ENCODE measurements around the gene SWT1. TPM values are rescaled to one million over a fixed set of nuclear protein-coding genes. Genes with fewer than 3 reads are reported as not detected.
A peak's percentile ranks its signal among the peaks of the same experiment; 100 is the strongest.

SWT1 gene
- total RNA-seq, 1 donor from 2014 or later = 11.5 TPM

DNA sequence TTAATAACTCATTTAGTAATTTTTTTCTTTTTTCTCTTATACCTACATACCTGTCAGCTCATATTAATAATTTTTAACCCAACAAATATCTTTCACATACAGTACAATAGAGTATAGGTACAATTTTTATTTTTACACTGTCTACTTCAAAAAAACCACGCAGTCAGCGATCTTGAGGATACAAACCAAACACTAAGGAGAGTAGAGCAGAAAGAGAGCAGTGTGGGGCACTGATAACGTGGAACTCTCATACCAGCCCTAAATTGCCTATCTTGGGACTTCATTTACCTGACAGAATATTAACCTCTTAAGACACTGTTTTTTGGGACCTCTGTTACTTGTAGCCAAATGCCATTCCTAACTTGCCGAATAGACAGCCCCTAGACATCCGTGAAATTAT, 5.8 kb upstream of the SWT1 start:
- TF ChIP-seq, protein P1, sequence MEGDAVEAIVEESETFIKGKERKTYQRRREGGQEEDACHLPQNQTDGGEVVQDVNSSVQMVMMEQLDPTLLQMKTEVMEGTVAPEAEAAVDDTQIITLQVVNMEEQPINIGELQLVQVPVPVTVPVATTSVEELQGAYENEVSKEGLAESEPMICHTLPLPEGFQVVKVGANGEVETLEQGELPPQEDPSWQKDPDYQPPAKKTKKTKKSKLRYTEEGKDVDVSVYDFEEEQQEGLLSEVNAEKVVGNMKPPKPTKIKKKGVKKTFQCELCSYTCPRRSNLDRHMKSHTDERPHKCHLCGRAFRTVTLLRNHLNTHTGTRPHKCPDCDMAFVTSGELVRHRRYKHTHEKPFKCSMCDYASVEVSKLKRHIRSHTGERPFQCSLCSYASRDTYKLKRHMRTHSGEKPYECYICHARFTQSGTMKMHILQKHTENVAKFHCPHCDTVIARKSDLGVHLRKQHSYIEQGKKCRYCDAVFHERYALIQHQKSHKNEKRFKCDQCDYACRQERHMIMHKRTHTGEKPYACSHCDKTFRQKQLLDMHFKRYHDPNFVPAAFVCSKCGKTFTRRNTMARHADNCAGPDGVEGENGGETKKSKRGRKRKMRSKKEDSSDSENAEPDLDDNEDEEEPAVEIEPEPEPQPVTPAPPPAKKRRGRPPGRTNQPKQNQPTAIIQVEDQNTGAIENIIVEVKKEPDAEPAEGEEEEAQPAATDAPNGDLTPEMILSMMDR (IDR thresholded peaks at IDR 0.05; ENCODE audit: unreplicated experiment) = no peak
- peaks cover 9% of the 10 kb centered on the region for H3K36me3 Mint-ChIP-seq (ENCODE audit: low read depth, unreplicated experiment)
- DNase-seq (ENCODE audit: low spot score) = no peak
- H3K27ac Mint-ChIP-seq (ENCODE audit: unreplicated experiment) = no peak overlapping the region
- H3K4me3 Mint-ChIP-seq (ENCODE audit: unreplicated experiment) = no peak overlapping the region
- H3K27me3 Mint-ChIP-seq (ENCODE audit: unreplicated experiment) = peaks cover 7% of the 10 kb centered on the region
- no peaks in the 10 kb centered on the region for H3K9me3 Mint-ChIP-seq (ENCODE audit: unreplicated experiment)
- H3K4me1 Mint-ChIP-seq (ENCODE audit: unreplicated experiment) = peaks cover 11% of the 10 kb centered on the region

DNA sequence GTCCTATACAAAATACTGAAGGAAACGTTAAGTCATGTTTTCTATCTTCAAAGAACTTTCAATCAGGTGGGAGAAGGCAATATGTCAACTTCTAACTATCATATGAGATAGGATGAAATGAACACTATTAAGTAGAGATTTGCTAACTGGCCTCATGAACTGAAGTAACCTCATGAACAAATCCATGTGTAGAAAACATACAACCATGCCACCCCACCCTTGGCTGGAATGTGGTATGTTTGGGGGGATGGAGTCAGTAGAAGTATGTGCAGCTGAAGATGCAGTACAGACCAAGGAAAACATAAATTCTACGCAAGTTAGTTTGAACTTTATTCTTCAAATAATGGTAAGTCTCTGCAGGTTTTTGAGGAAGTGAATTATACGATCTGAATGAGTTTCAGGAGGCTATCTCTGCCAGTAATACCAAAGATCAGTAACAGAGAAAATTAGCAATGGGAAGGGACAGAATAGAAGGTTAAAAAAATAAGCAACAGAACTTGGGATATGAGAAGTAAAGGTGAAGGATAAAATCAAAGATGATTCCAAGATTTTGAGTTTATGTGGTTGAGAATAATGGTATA, 4.7 kb upstream of the SWT1 start:
- Mint-ChIP-seq H3K4me1 (ENCODE audit: unreplicated experiment) (peaks cover 11% of the 10 kb centered on the region), H3K27me3 (ENCODE audit: unreplicated experiment) (peaks cover 7% of the 10 kb centered on the region), H3K27ac (ENCODE audit: unreplicated experiment) (no peak overlapping the region), H3K36me3 (ENCODE audit: low read depth, unreplicated experiment) (peaks cover 9% of the 10 kb centered on the region), H3K4me3 (ENCODE audit: unreplicated experiment) (no peak overlapping the region), H3K9me3 (ENCODE audit: unreplicated experiment) (no peaks in the 10 kb centered on the region)
- TF ChIP-seq, protein P1 (IDR thresholded peaks at IDR 0.05; ENCODE audit: unreplicated experiment) = no peak
- DNase-seq (ENCODE audit: low spot score) = no peak

DNA sequence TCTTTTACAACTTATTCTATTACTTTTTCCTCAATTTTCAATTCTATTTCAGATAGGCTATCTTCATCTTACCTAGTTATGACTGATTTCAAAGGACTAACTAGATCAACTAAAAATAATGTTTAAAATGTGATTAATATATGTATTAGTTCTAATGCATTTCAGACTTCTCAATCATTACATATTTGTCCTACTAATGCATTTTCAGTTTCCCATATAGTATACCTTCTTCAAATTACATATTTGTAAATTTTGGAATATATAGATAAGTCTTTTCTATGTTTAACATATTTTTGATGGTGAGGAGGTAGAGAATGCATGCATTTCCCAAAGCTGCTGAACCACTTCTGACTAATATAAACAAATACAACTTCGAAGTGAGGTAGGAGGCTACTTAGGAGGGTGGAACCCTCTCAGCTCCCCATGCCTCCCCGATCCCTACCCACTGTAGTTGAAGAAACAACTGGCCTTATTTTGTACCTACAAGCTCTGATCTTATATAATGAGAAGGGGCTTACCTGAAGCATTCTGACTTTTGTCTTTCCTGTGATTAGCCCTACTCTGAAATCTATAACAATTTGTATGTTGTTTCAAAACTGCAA, 2.0 kb upstream of the SWT1 start:
- no peaks in the 10 kb centered on the region for H3K9me3 Mint-ChIP-seq (ENCODE audit: unreplicated experiment)
- TF ChIP-seq, protein P1 (IDR thresholded peaks at IDR 0.05; ENCODE audit: unreplicated experiment) = no peak
- peaks cover 21% of the 10 kb centered on the region for H3K4me1 Mint-ChIP-seq (ENCODE audit: unreplicated experiment)
- peaks cover 3% of the 10 kb centered on the region for H3K36me3 Mint-ChIP-seq (ENCODE audit: low read depth, unreplicated experiment)
- peaks cover 11% of the 10 kb centered on the region for H3K27me3 Mint-ChIP-seq (ENCODE audit: unreplicated experiment)
- H3K4me3 Mint-ChIP-seq (ENCODE audit: unreplicated experiment) = peak overlapping the region; percentile 99
- no peak for DNase-seq (ENCODE audit: low spot score)
- H3K27ac Mint-ChIP-seq (ENCODE audit: unreplicated experiment) = no peak overlapping the region

DNA sequence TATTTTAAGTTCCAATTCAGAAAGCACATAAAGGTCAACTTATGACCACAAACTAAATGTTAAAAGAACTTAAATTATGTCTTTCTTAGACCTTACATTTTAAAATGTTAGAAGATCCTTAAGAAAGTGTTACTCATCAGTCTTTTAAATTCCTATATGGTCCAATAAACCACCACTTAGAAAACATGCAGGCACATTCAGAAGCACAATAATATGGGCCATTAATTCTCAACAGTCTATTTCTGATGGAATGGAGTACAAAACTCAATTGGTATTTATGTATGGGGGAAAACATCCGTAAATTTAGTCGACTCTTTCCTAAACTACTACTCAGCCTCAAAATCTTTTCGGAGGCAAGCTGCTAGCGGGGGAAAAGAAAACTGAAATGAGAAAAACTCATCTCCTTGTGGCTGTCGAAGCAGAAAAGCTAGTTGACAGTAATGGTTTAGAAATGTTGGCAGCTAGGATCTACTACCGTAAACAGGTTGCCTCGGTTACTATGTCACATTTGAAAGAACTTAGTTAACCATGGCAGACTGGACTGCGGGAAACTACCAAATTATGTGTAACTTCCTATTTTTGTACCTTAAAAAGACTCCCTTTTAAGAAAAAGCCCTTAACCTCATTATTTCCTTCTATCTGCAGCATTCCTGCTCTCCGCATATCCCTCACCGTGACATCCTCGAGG, 1.2 kb upstream of the SWT1 start:
- H3K27me3 Mint-ChIP-seq (ENCODE audit: unreplicated experiment) = peaks cover 11% of the 10 kb centered on the region
- no peaks in the 10 kb centered on the region for H3K9me3 Mint-ChIP-seq (ENCODE audit: unreplicated experiment)
- TF ChIP-seq, protein P1 (IDR thresholded peaks at IDR 0.05; ENCODE audit: unreplicated experiment) = no peak
- DNase-seq (ENCODE audit: low spot score) = no peak
- peak overlapping the region; percentile 99 for H3K4me3 Mint-ChIP-seq (ENCODE audit: unreplicated experiment)
- peaks cover 3% of the 10 kb centered on the region for H3K36me3 Mint-ChIP-seq (ENCODE audit: low read depth, unreplicated experiment)
- H3K27ac Mint-ChIP-seq (ENCODE audit: unreplicated experiment) = peak overlapping the region; percentile 96
- H3K4me1 Mint-ChIP-seq (ENCODE audit: unreplicated experiment) = peaks cover 21% of the 10 kb centered on the region

Measured in endothelial cell (in vitro differentiated cells).